Measurements from ENCODE around the gene WDFY2.

WDFY2 gene

DNA sequence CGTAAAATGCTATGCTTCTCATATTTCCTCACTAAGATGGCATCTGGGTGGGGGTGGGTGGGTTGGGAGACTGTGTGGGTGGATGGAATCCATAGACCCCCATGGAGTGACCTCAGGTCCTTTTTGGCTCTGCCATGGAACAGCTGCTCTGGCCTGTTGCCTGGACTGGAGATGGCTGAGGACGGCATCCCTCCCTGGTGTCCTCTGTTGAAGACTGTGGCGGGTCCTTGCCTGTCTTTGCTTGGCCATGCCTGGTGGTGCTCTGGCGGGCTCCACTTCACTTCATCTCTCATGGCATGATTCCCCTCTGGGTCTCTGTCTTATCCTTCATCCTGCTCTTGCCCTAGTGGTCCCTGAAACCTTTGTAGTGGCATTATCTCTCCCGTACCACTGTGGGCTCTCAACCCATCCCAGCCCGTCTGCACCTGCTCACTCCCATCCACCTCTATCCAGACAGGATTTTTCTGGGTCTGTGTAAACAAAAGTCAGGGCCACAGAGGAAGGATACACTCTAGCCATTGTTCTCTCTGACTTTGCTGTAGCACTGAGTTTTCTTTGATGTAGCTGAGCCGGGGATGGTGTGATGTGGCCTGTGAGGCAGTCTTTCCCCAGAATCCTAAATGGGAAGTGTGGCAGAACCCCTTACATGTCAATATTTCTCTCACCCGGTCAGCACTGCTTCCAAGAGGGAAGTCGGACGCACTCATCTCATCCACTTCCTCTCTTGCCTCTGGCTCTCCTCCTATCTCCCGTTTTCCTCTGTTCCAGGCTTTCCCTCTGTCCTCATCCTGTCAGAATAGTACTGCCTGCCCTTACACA, 36.1 kb downstream of the WDFY2 start:
- Histone ChIP-seq H3K9me3 (ENCODE audit: low read length) (no peaks in the 10 kb centered on the region), H3K27me3 (ENCODE audit: insufficient read depth, low read length) (no peaks in the 10 kb centered on the region), H2AFZ (ENCODE audit: low read depth, low read length) (no peak overlapping the region), H3K4me3 (ENCODE audit: low read length) (no peak overlapping the region), H3K36me3 (ENCODE audit: insufficient read depth, low read length) (no peaks in the 10 kb centered on the region), H3K4me1 (ENCODE audit: insufficient read depth, low read length) (peaks cover 13% of the 10 kb centered on the region)

DNA sequence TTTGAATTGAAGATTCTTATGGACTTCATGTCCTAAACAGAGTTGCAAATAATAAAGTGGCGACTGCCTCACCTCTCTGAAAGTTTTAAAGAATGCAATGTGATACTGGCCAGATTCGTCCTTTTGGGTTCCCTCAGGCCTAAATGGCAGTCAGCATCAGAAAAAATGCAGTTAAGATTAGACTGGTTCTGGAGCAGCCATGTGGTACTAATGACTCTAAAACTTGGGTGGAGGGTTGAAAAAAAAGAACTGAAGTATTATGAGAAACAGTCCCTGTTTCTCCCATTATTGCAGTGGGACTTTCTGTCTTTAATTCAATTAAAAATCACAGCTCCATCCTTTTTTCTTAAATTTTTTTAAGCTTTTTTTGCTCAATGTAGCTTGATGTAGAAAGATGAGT, 37.3 kb downstream of the WDFY2 start:
- H3K4me1 ChIP-seq (ENCODE audit: insufficient read depth, low read length): peaks cover 13% of the 10 kb centered on the region
- no peaks in the 10 kb centered on the region for H3K27me3 ChIP-seq (ENCODE audit: insufficient read depth, low read length)
- H2AFZ ChIP-seq (ENCODE audit: low read depth, low read length): no peak overlapping the region
- H3K9me3 ChIP-seq (ENCODE audit: low read length): no peaks in the 10 kb centered on the region
- H3K36me3 ChIP-seq (ENCODE audit: insufficient read depth, low read length): no peaks in the 10 kb centered on the region
- H3K4me3 ChIP-seq (ENCODE audit: low read length): no peak overlapping the region

DNA sequence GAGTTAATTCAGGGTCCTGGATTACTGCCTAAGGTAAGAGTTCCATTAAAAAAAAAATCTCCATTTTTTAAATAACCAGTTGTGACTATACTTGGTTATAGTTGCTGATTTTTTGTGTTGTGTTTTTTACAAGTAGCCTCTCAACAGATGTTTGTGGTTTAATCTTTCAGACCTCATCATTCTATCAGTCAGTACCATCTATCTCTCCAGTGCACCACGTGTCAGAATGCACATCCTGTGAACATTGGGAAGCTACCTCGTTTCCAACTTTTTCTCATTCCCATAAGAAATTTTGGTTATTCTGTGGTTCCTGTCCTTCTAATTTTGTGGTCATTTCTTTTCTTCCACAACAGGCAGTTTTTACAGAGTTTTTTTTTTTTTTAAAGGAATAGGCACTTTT, 39.2 kb downstream of the WDFY2 start:
- Histone ChIP-seq H3K4me1 (ENCODE audit: insufficient read depth, low read length) (peaks cover 10% of the 10 kb centered on the region), H3K36me3 (ENCODE audit: insufficient read depth, low read length) (no peaks in the 10 kb centered on the region), H3K4me3 (ENCODE audit: low read length) (no peak overlapping the region), H3K27me3 (ENCODE audit: insufficient read depth, low read length) (no peaks in the 10 kb centered on the region), H3K9me3 (ENCODE audit: low read length) (peaks cover 3% of the 10 kb centered on the region), H2AFZ (ENCODE audit: low read depth, low read length) (no peak overlapping the region)

DNA sequence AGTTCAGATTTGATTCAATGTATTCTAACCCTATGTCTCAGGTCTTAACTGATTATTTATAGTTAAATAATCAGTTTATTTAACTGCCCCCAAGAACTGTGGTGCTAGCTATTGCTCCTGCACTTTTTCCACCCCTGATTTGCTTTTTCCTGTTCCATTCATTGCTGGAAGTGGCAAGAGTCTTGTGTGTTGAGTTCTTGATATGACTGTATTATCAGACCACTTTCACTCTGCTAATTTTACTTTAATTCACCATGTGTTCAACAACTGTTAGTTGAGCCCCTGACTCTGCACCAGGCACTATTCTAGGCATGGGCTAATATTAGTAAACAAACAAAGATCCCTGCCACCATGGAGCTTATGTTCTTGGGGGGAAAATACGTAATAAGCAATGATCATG, 39.9 kb downstream of the WDFY2 start:
- Histone ChIP-seq H3K9me3 (ENCODE audit: low read length) (peaks cover 3% of the 10 kb centered on the region), H3K27me3 (ENCODE audit: insufficient read depth, low read length) (no peaks in the 10 kb centered on the region), H2AFZ (ENCODE audit: low read depth, low read length) (no peak overlapping the region), H3K4me1 (ENCODE audit: insufficient read depth, low read length) (peaks cover 10% of the 10 kb centered on the region), H3K4me3 (ENCODE audit: low read length) (no peak overlapping the region), H3K36me3 (ENCODE audit: insufficient read depth, low read length) (no peaks in the 10 kb centered on the region)

DNA sequence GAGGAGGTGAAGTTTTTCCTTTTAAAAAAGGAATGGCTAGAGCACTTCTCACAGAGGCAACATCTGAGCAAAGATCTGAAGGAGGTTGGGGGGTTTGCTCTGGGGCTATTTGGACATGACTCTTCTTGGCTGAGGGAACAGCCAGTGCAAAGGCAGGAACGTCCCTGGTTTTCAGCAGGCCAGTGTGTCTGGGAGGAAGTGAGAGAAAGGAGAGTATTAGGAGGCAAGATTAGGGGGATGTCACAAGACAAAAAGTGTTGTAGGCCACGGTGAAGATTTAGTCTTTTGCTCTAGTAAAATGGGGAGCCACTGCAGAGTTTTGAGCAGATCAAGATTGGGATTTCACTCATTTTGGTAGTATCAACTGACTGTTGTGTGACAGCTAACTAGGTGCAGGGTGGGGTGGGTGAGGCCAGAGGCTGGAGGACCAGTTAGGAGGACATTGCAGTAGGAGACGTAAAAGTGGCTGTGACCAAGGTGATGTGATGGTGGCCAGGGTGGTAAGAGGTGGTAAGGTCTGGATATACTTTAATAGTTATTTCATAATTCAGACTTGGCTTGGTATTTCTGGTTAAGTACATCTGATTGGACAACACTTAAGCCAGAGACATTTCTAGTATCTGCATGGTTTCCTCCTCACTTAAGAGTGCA, 40.6 kb downstream of the WDFY2 start:
- peaks cover 10% of the 10 kb centered on the region for H3K4me1 ChIP-seq (ENCODE audit: insufficient read depth, low read length)
- H2AFZ ChIP-seq (ENCODE audit: low read depth, low read length): no peak overlapping the region
- no peak overlapping the region for H3K4me3 ChIP-seq (ENCODE audit: low read length)
- H3K9me3 ChIP-seq (ENCODE audit: low read length): peaks cover 3% of the 10 kb centered on the region
- no peaks in the 10 kb centered on the region for H3K36me3 ChIP-seq (ENCODE audit: insufficient read depth, low read length)
- H3K27me3 ChIP-seq (ENCODE audit: insufficient read depth, low read length): no peaks in the 10 kb centered on the region

DNA sequence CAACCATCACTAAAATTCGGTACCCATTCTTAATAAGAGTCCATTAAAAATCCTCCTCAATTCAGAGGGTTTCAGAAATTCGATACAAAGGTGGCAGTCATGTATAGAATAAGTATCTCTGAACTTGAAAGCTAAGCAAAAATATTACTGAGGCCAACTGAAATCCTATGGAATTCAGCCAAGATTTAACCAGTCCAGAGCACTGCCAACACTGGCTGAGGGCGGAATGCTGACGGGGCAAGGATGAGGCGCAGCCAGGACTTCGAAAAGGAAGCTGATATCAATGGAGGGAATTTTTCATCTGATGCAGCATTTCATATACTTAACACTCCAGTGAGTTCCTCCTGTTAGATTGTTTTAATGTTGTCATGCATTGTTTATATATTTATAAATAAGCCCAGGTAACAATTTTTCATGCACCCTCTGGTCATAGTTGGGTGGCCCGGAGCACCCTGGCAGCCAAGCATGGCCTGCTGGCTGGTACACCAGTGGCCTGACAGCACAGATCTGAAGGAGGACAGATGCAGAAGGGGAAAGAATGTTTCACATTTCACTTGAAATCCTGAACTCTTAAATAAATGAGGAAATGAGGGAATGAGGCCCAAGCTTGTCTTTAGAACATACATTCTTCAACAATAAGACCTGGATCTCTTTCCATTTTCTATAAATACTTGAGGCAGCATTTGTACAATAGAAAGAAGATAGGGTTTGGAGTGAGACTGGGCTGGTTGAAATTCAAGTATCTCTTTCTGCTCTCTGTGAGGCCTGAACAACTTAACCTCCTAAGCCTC, 41.5 kb downstream of the WDFY2 start:
- Histone ChIP-seq H3K4me3 (ENCODE audit: low read length) (no peak overlapping the region), H3K9me3 (ENCODE audit: low read length) (peaks cover 3% of the 10 kb centered on the region), H3K36me3 (ENCODE audit: insufficient read depth, low read length) (no peaks in the 10 kb centered on the region), H3K27me3 (ENCODE audit: insufficient read depth, low read length) (no peaks in the 10 kb centered on the region), H2AFZ (ENCODE audit: low read depth, low read length) (no peak overlapping the region), H3K4me1 (ENCODE audit: insufficient read depth, low read length) (peaks cover 10% of the 10 kb centered on the region)

DNA sequence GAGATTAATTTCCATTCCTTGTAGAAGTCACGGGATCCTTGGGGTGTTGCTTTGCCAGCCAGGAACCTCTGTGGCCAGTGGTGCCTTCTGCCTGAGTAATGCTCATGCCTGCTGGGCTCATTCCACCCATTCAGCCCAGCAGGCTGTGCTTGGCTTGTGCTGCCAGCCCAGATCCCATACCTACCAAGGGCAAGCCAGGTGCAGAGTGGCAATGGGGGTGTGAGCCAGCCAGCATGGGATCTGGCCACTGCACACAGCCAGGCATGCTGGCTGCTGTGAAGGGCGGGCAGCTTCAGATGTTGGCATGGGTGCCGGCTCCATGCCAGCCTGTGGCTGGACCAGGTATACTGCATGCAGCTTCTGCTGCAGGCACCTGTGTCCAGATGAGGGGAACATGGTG, 42.5 kb downstream of the WDFY2 start:
- Histone ChIP-seq H2AFZ (ENCODE audit: low read depth, low read length) (no peak overlapping the region), H3K4me3 (ENCODE audit: low read length) (no peak overlapping the region), H3K27me3 (ENCODE audit: insufficient read depth, low read length) (no peaks in the 10 kb centered on the region), H3K36me3 (ENCODE audit: insufficient read depth, low read length) (no peaks in the 10 kb centered on the region), H3K9me3 (ENCODE audit: low read length) (peaks cover 3% of the 10 kb centered on the region), H3K4me1 (ENCODE audit: insufficient read depth, low read length) (peaks cover 6% of the 10 kb centered on the region)

DNA sequence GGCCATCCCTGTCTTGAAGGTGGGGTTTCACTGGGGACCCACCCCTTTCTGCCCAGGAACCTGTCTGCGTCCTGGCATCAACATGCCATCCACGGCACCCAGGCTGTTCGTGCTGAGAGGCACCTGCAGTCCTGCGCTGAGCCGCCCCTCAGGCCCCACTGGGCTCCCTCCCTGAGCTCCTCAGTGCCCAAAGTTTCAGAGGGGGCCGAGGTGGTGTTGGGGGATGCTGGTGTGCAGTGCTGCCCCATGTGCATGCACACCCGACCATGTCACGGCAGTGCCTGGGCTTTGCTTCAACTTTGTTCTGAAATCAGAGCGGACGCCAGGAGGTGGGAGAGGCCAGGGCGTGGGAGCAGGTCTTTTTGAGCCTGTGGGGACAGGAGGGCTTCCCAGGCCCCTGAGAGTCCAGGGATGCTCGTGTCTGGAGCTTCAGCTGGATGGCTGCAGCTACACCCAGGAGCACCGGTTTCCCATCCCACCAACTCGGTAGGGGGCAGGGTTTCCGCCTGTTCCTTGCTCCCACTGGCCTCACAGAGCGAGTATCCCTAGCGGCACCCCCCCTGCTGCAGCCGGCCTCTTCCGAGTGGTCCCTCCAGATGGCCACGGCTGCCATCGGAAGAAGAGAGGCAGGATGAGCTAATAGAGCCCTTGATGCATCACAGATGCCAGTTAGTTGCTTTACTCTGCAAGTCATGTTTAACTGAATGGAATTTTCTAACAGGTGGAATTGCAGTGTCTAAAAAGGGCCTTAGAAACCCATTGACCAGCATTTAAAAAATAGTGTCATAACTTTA, 44.0 kb downstream of the WDFY2 start:
- H2AFZ ChIP-seq (ENCODE audit: low read depth, low read length): no peak overlapping the region
- no peak overlapping the region for H3K4me3 ChIP-seq (ENCODE audit: low read length)
- no peaks in the 10 kb centered on the region for H3K27me3 ChIP-seq (ENCODE audit: insufficient read depth, low read length)
- peaks cover 11% of the 10 kb centered on the region for H3K4me1 ChIP-seq (ENCODE audit: insufficient read depth, low read length)
- peaks cover 3% of the 10 kb centered on the region for H3K9me3 ChIP-seq (ENCODE audit: low read length)
- no peaks in the 10 kb centered on the region for H3K36me3 ChIP-seq (ENCODE audit: insufficient read depth, low read length)

DNA sequence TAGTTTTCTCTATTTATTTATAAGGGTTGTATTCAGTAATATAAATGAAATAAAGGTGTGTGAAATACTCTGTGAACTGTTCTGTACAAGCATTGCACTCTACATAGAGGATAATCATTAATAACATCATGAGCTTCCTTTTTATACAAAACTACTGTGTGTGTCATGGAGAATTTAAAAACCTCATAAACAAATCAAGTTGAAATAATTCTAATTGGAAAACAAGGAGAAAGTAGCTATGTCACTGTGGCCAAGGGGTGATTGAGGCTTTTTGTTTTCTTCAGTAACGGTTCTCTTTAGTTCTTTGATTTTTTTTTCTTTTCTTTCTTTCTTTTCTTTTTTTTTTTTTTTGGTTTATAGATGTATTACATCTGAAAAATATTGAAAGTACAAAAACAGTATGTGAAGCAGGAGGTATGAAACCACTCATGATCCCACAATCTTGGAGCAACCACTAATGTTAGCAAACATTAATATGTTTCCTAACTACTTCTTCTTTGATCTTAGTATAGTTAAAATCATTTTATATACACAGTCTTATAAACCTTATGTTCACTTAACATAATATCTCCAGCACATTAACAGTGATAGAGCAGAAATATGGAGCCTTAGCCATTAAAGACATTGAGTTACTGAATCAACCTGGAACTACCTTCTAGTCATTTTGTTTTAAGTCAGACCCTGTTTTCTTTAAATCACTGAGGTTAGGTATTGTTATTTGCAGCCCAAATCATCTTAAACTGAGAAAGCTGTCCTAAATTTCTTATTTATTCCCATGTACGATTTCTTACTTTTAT, 45.4 kb downstream of the WDFY2 start:
- no peak overlapping the region for H3K4me3 ChIP-seq (ENCODE audit: low read length)
- peaks cover 3% of the 10 kb centered on the region for H3K9me3 ChIP-seq (ENCODE audit: low read length)
- H3K27me3 ChIP-seq (ENCODE audit: insufficient read depth, low read length): no peaks in the 10 kb centered on the region
- no peaks in the 10 kb centered on the region for H3K36me3 ChIP-seq (ENCODE audit: insufficient read depth, low read length)
- no peak overlapping the region for H2AFZ ChIP-seq (ENCODE audit: low read depth, low read length)
- H3K4me1 ChIP-seq (ENCODE audit: insufficient read depth, low read length): peaks cover 14% of the 10 kb centered on the region

DNA sequence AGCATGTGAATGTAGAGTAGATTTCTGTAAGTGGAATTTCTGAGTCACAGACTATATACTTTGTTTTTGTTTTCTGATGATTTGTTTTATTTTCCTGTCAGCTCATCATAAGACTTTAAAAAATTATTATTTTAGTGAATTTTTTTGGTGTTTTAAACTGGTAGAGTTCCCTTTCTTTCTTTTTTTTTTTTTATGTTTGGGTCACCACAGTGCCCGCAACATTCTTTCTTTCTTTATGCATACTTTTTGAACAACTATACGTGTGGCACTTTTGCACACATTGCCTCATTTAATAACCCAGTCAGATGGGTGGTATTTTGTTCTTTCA, 46.0 kb downstream of the WDFY2 start:
- peaks cover 3% of the 10 kb centered on the region for H3K9me3 ChIP-seq (ENCODE audit: low read length)
- no peak overlapping the region for H2AFZ ChIP-seq (ENCODE audit: low read depth, low read length)
- peaks cover 14% of the 10 kb centered on the region for H3K4me1 ChIP-seq (ENCODE audit: insufficient read depth, low read length)
- no peaks in the 10 kb centered on the region for H3K36me3 ChIP-seq (ENCODE audit: insufficient read depth, low read length)
- H3K4me3 ChIP-seq (ENCODE audit: low read length): no peak overlapping the region
- no peaks in the 10 kb centered on the region for H3K27me3 ChIP-seq (ENCODE audit: insufficient read depth, low read length)

DNA sequence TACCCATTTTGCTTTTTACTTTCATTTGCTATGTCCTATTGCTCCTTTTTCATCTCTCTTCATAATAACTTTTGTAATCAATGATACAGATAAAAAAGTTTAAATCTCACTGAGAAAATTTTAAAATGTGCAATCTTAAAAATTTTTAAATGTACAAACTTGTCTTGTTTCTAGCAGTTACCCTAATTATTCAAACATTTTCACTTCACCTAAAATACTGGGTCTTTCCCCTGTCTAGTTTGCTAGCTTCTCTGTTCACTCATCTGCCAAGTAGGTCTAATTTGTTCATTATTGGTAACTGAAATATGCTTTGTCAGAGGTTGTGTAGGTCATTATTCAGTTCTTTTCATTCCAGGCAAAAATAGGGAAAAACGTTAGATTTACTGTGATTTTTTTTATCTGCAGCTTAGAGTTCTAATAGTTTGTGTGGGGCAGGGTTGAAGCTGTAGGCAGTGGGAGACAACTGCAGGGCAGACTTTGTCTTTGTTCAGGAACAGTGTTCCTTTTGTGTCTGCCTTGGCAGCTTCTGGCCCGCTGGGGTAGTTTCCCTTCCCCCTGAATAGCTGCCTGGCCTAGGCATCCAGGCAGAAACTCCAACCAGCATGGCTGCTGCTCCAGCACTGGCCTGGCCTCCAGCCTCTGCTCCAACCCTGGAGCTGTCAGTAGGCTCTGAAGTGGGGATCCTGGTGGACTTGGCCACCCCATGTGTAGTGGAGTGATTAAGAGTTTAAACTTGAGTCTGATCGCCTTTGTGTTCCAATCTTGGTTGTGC, 48.5 kb downstream of the WDFY2 start:
- H3K36me3 ChIP-seq (ENCODE audit: insufficient read depth, low read length): no peaks in the 10 kb centered on the region
- H3K4me1 ChIP-seq (ENCODE audit: insufficient read depth, low read length): peaks cover 26% of the 10 kb centered on the region
- H3K27me3 ChIP-seq (ENCODE audit: insufficient read depth, low read length): no peaks in the 10 kb centered on the region
- H3K9me3 ChIP-seq (ENCODE audit: low read length): peaks cover 3% of the 10 kb centered on the region
- H2AFZ ChIP-seq (ENCODE audit: low read depth, low read length): peak overlapping the region; percentile 31
- H3K4me3 ChIP-seq (ENCODE audit: low read length): peak overlapping the region; percentile 30

Data from neuron (in vitro differentiated cells).